Measurements from ENCODE around the gene AKAP13. TPM values are rescaled to one million over a fixed set of nuclear protein-coding genes. Genes with fewer than 3 reads are reported as not detected.

Gene AKAP13
- total and polyA plus RNA-seq, 2 of the 8 experiments (the other 6 are each of a cell fraction or from before 2014, with no cell fraction given): 14.0 to 46.2 TPM

- no peak overlapping the region for H2BK5ac ChIP-seq (ENCODE audit: low read depth, low read length)
- H3K4me2 ChIP-seq (ENCODE audit: insufficient read depth in 1 of 2, low read depth in 2 of 2, low read length in 2 of 2): no peak overlapping the region
- no peaks in the 10 kb centered on the region; the same call in 1 of the 2 replicates for H3K23me2 ChIP-seq (ENCODE audit: low read depth, low read length)
- H4K8ac ChIP-seq (ENCODE audit: extremely low read depth, insufficient read depth, low read length): no peak overlapping the region
- POLR2A ChIA-PET (ENCODE audit: partially characterized antibody): no interaction called here
- DNase-seq (ENCODE audit: low read depth in 1 of 2, low spot score in 2 of 2) (no peak), FAIRE-seq (no peak)
- no peaks in the 10 kb centered on the region for H3K79me1 ChIP-seq (ENCODE audit: low read depth, low read length)
- no peak overlapping the region for H2BK20ac ChIP-seq (ENCODE audit: low read length)
- H2BK15ac ChIP-seq (ENCODE audit: low read length): no peak overlapping the region
- no peak overlapping the region for H2BK120ac ChIP-seq (replicated peaks; ENCODE audit: low read depth, low read length)
- H2AFZ ChIP-seq (ENCODE audit: low read length): no peak overlapping the region
- peaks cover 3 to 17% (median 5%) of the 10 kb centered on the region in 4 experiments; a peak in 6 of 8 replicates for H3K36me3 ChIP-seq (ENCODE audit: control insufficient read depth in 2 of 4, insufficient read depth in 4 of 4, low read length in 3 of 4)
- no peaks in the 10 kb centered on the region for H3K9me3 ChIP-seq (ENCODE audit: insufficient read depth in 2 of 2, low read depth in 1 of 2, low read length in 1 of 2)
- no peak overlapping the region for H3K18ac ChIP-seq (ENCODE audit: extremely low read depth, low read length)
- H3K23ac ChIP-seq (ENCODE audit: insufficient read length): no peak overlapping the region
- WGBS, 2 experiments (ENCODE audit: extremely low coverage in 1 of 2, insufficient coverage in 1 of 2, insufficient read length in 1 of 2, insufficient replicate concordance in 2 of 2, low coverage in 1 of 2, low lambda C conversion rate in 2 of 2, missing lambda C conversion rate in 1 of 2): 93% methylated on average over 2 of the region's 2 CpGs; no CpG with 5 or more reads in 1 of the 2 experiments
- H3K79me2 ChIP-seq (ENCODE audit: control insufficient read depth in 1 of 2, insufficient read depth in 2 of 2, low read length in 2 of 2): no peaks in the 10 kb centered on the region
- H3K4ac ChIP-seq (replicated peaks; ENCODE audit: insufficient read length, low read depth, low read length): no peak overlapping the region
- CTCF ChIA-PET (ENCODE audit: partially characterized antibody): interaction anchor here (0.6 to 0.7 kb wide), 3 partner anchors 63 to 1111 kb away, joined by 3 read pairs; no protein-coding TSS in a partner anchor
- H3K14ac ChIP-seq (ENCODE audit: insufficient read length): no peak overlapping the region
- no peak overlapping the region for H3K56ac ChIP-seq (replicated peaks; ENCODE audit: insufficient read length, low read depth, low read length)
- H2BK12ac ChIP-seq (ENCODE audit: low read depth, low read length): no peak overlapping the region
- no peak overlapping the region for H3K9ac ChIP-seq (replicated peaks in 1 of 4; ENCODE audit: extremely low read depth in 1 of 4, low read depth in 3 of 4, low read length in 3 of 4)
- TF ChIP-seq JUN (IDR thresholded peaks at IDR 0.05; ENCODE audit: low read depth, low read length): no peak
- no peak for TF ChIP-seq CHD2 (IDR thresholded peaks at IDR 0.05; ENCODE audit: low read length)
- TF ChIP-seq TCF12 (IDR thresholded peaks at IDR 0.05; ENCODE audit: low read depth, low read length): no peak
- TF ChIP-seq CEBPB (IDR thresholded peaks at IDR 0.05; ENCODE audit: low read depth, low read length): no peak
- no peak for TF ChIP-seq CBX8 (IDR thresholded peaks at IDR 0.05; ENCODE audit: borderline replicate concordance, low read depth, low read length)
- TF ChIP-seq KDM5A (IDR thresholded peaks at IDR 0.05; ENCODE audit: low read length): no peak
- TF ChIP-seq CBX5 (IDR thresholded peaks at IDR 0.05; ENCODE audit: low read depth, low read length): no peak
- TF ChIP-seq SP4 (IDR thresholded peaks at IDR 0.05; ENCODE audit: low read length): no peak
- TF ChIP-seq USF2 (IDR thresholded peaks at IDR 0.05; ENCODE audit: low read length): no peak
- TF ChIP-seq TAF1 (IDR thresholded peaks at IDR 0.05; ENCODE audit: low read depth, low read length): no peak
- H3K27me3 ChIP-seq (replicated peaks in 1 of 4; ENCODE audit: control insufficient read depth in 3 of 4, extremely low read depth in 1 of 4, insufficient read depth in 3 of 4, low read length in 3 of 4): no peaks in the 10 kb centered on the region
- H3K4me1 ChIP-seq (replicated peaks in 1 of 4; ENCODE audit: control insufficient read depth in 3 of 4, insufficient read depth in 4 of 4, low read length in 3 of 4): peaks cover 0 to 6% (median 6%) of the 10 kb centered on the region in 4 experiments; a peak in 4 of 7 replicates
- H2AK5ac ChIP-seq (ENCODE audit: low read depth, low read length): no peak overlapping the region
- H3K4me3 ChIP-seq (ENCODE audit: extremely low read depth in 1 of 4, insufficient read depth in 2 of 4, low read depth in 3 of 4, low read length in 4 of 4): no peak overlapping the region
- no peak overlapping the region for H4K5ac ChIP-seq (ENCODE audit: insufficient read length, low read depth, low read length)
- H4K20me1 ChIP-seq (replicated peaks in 1 of 2; ENCODE audit: control insufficient read depth in 1 of 2, insufficient read depth in 2 of 2, low read length in 2 of 2): no peaks in the 10 kb centered on the region
- H3K27ac ChIP-seq (ENCODE audit: low read depth, low read length): no peak overlapping the region
- no peak overlapping the region for H4K91ac ChIP-seq (replicated peaks; ENCODE audit: insufficient read length, low read length)
These were observed 306.9 kb downstream of the AKAP13 start for GRCh38 chr15:85687329-85687728.

Measured in H1 (cell line).